ENCODE data around the gene KIFC3.

DNA sequence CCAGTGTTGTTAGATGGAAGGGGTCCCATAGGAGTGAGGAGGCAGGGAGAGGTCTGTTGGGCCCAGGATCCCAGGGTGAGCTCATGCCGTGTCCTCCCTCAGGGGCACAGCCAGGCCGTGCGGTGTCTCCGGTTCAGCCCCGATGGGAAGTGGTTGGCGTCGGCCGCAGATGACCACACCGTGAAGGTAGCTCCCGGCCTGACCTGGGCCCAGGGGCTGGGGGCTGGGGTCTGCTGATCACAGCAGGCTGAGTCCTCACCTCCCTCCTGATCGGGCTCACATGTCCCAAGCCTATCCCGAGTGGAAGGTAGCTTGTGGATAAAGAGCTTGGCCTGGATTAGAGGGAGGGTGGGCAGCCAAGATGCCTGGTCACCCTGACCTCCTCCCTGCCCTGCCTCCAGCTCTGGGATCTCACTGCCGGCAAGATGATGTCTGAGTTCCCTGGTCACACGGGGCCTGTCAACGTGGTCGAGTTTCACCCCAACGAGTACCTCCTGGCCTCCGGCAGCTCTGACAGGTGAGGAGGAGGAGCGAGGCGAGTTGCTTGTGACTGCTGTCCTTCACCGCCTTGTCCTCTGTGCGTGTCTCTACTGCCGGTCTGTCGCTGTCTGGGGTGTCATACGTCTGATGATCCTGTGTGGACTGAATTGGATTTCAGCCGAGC, 50.6 kb downstream of the KIFC3 start:
- TF ChIP-seq, protein P1, sequence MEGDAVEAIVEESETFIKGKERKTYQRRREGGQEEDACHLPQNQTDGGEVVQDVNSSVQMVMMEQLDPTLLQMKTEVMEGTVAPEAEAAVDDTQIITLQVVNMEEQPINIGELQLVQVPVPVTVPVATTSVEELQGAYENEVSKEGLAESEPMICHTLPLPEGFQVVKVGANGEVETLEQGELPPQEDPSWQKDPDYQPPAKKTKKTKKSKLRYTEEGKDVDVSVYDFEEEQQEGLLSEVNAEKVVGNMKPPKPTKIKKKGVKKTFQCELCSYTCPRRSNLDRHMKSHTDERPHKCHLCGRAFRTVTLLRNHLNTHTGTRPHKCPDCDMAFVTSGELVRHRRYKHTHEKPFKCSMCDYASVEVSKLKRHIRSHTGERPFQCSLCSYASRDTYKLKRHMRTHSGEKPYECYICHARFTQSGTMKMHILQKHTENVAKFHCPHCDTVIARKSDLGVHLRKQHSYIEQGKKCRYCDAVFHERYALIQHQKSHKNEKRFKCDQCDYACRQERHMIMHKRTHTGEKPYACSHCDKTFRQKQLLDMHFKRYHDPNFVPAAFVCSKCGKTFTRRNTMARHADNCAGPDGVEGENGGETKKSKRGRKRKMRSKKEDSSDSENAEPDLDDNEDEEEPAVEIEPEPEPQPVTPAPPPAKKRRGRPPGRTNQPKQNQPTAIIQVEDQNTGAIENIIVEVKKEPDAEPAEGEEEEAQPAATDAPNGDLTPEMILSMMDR (IDR thresholded peaks at IDR 0.05; ENCODE audit: low read depth, low read length, poor library complexity, severe bottlenecking), result no peak
- no peak for TF ChIP-seq EZH2phosphoT487 (IDR thresholded peaks at IDR 0.05; ENCODE audit: borderline replicate concordance, low read length)

All from DOHH2 (cell line).